HG03064 (cell line): ENCODE measurements around the gene NAA16.
"Not testable (repeated sequence)": the region's sequence is repeated elsewhere in the genome, so short reads cannot be mapped to it uniquely, and the experiment has no call there.

Experiments
- ATAC-seq: cut with Tn5 transposase; IDR thresholded peaks from one replicate; pipeline ENCODE4 v1.9.1; 2021; ENCODE audit warnings: low read depth; ENCODE audit not compliant: unreplicated experiment

NAA16 gene

GRCh38 chr13:41310963-41311405 lies at the start of gene NAA16:
NAA16 (plus strand) TSS chr13:41311267; CDS start chr13:41311529, 262 bp downstream.
- ATAC-seq: peak; percentile 58

GRCh38 chr13:41263261-41263971 lies 47.7 kb upstream of the NAA16 start, which contains the start of gene MTRF1:
MTRF1 (minus strand) TSS chr13:41263576; CDS start chr13:41260907, 2,669 bp downstream.
- ATAC-seq: peak; percentile 97

GRCh38 chr13:41267106-41267505 lies 44.0 kb upstream of the NAA16 start:
- ATAC-seq: no peak

- no peak for ATAC-seq
These were observed 42.3 kb upstream of the NAA16 start for GRCh38 chr13:41268764-41269163.

DNA sequence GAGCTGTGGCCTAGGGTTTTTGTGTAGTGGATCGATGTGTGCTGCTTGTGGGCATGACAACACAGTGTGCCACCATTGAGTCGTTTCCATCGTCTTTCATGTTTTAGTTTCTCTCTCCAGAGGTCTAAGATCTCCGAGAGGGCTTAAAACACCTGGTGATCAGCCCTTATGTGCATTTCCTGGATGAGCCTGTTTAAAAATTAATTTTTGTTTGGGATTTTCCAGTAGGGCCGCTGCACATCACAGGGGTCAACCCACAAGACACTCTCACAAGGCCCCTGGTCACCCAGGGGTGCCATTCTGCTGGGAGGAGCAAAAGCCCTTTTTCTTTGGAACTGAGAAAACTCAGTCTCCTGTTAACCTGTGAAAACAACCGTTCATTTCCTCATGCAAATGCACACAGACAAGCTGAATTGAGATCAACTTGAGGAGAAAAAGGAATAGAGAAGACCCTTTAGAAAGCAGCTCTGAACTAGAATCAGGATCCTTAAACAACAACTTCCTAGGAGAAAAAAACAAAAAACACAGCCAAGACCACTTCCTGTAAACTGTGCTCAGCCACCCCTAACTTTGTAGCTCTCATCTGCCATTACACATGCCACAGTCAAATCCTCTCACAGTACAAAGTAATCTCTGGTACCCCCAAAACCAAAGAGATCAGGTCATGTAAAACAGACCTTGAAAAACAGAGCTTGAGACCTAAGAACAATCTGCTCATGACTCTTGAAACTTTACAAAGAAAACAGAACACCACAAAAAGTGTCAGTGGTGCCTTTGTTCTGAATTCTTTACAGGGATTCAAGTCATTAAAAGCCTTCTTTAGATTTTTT lies 39.4 kb upstream of the NAA16 start:
- no peak for ATAC-seq

DNA sequence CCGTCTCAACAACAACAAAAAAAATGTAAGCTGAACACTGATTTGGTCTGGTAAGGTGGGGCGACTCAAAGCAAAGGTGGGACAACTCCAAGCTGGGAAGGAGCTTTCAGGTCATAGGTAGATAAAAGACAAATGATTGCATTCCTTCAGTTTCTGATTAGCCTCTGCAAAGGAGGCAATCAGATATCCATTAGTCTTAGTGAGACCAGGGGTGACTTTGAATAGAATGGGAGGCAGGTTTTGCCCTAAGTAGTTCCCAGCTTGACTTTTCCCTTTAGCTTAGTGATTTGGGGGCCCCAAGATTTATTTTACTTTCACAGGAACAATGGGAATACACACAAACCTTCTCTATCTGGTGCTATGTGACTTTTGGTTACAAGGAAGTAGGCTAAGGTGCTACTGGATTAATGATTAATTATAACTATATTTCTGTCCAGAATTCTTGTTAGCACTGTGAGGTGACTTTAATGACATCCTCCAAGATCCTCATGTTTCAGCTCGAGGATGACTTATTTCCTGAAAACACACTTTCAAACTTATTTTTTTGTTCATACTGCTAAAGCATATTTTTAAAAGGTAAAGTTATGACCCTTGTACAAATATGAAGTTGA lies 37.1 kb upstream of the NAA16 start:
- no peak for ATAC-seq

GRCh38 chr13:41274881-41275280 lies 36.2 kb upstream of the NAA16 start:
- no peak for ATAC-seq

GRCh38 chr13:41276824-41277223 lies 34.2 kb upstream of the NAA16 start:
- ATAC-seq: no peak

GRCh38 chr13:41279156-41279555 lies 31.9 kb upstream of the NAA16 start:
- ATAC-seq: not testable (repeated sequence)

DNA sequence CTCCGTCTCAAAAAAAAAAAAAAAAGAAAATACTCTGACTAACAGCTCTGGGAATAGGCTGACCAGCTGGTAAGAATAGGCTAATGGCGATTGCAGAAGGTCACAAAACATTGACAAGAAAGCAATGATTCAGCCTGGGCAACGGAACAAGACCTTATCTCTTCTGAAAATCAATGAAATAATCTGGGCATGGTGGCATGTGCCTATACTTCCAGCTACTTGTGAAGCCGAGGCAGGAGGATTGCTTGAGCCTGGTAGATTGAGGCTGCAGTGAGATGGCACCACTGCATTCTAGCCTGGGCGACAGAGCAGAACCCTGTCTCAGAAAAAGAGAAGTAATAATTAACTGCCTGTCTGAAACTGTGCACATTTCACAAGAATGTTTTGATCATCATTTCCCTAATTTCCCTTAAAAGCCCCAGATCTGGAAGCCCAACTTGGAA lies 28.9 kb upstream of the NAA16 start:
- no peak for ATAC-seq

- ATAC-seq: no peak
These were observed 26.4 kb upstream of the NAA16 start for GRCh38 chr13:41284512-41285288.

- no peak for ATAC-seq
These were observed 24.7 kb upstream of the NAA16 start for GRCh38 chr13:41286370-41286769.

- no peak for ATAC-seq
These were observed 21.6 kb upstream of the NAA16 start for GRCh38 chr13:41289463-41289881.

DNA sequence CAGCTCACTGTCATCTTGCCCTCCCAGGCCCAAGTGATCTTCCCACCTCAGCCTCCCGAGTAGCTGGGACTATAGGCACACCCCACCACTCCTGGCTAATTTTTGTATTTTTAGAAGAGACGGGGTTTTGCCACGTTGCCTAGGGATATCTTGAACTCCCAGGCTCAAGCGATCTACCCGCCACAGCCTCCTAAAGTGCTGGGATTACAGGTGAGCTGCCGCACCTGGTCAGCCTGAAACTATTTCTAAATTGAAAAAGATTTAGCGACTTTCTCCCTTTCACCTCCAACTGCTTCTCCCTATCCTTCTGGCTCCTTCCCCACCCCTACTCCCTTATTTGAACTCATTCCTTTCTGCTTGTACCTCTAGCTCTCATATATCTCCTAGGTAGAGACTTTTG lies 19.8 kb upstream of the NAA16 start:
- ATAC-seq: no peak

DNA sequence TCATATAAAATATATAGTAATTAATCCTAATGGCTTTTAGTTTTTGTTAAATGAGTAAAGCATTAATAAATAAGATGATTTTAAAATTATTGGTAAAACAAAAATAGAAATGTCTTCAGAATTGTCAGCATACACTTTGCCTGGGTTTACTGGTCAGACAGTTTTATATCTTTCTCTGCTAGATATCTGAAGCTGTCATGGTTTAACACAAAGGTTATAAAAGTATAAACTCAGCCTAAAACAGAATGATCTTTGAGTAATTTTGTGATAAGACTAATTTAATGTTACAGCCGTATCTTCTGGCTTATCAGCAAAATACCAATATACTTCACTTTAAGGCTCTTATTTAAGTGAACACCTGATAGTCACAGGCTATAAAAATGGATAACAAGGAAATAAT lies 17.8 kb upstream of the NAA16 start:
- ATAC-seq: no peak

- no peak for ATAC-seq
These were observed 16.2 kb upstream of the NAA16 start for GRCh38 chr13:41294914-41295313.

DNA sequence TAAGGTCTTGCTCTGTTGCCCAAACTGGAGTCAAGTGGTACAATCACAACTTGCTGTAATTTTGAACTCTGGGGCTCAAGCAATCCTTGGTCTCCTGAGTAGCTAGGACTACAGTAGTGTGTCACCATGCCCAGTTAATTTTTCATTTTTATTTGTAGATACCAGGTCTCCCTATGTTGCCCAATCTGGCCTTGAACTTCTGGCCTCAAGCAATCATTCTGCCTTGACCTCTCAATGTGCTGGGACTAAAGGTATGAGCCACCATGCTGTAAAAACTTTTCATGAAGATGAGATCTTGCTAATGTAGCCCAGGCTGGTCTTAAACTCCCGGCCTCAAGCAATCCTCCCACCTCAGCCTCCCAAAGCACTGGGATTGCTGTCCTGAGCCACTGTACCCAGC lies 15.1 kb upstream of the NAA16 start:
- no peak for ATAC-seq

- no peak for ATAC-seq
These were observed 14.0 kb upstream of the NAA16 start for GRCh38 chr13:41296879-41297646.

DNA sequence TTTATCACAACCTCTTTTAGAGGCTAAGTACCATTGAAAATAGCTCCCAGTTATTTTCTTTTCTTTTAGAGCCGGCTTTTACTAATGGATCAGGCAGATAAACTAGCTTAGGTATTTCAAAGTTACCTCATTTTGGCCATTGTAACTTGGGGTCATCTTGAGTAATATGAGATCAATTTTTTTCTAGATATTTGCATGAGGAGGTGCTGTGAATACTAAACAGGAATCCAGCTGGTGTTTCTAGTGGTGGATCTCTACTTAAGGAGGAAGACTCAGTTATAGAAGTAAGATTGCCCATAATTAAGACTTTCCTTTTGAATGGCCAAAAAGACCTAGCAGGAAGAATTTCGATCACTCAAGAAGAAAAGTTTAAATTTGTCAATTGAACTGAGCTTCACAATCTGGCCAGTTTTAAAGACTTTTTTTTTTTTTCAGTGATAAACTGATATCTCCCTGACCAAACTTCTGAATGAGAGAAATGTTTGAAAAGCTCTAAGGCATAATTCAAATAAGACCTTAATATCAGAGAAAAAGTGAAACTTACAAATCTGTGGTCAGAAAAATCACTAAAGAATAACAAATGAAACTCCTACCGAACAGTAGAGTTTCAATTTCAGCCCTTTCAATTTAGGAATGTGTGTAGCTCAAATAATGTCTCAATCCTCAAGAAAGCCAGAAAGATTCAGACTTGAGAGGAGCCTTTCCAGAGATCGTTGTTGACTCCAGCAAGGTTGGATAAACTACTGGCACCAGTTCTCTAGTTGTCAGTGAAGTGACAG lies 11.6 kb upstream of the NAA16 start:
- peak; percentile 62 for ATAC-seq
